ENCODE data around the gene YIF1A. TPM values are rescaled to one million over a fixed set of nuclear protein-coding genes. Genes with fewer than 3 reads are reported as not detected.

The YIF1A gene
- total RNA-seq, 6 donors from 2014 or later, result 25.1 to 107 (median 68.2) TPM

DNA sequence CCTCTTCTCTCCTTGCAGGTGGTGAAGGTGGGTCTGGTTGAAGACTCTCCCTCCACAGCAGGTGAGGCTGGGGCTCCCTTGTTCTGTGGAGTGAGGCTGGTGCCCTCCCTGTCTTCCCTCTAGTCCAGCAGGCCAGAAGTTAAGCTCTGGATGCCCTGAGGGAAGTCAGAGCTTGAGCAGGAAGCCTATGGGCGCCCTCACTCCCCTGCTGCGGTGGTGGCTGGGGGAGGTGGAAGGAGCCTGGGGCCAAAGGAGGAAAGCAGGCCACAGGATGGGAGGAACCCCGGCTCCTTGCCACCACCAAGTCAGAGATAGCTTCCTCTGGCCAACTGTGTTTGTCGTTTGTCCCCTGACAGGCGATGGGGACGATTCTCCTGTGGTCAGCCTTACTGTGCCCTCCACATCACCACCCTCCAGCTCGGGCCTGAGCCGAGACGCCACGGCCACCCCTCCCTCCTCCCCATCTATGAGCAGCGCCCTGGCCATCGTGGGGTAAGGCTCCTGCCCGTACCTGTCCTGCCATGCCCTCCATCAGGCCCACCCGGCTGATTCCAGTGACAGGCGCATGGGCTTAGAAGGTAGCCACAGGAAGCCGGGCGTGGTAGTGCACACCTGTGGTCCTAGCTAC, 50.0 kb downstream of the YIF1A start:
- ATAC-seq (ENCODE audit: low FRiP score in 2 of 2) (no peak), DNase-seq (no peak)
- Histone ChIP-seq H3K9me3 (no peaks in the 10 kb centered on the region), H3K36me3 (peaks cover 16 to 96% (median 78%) of the 10 kb centered on the region in 4 donors), H3K27me3 (no peaks in the 10 kb centered on the region), H3K27ac (no peak overlapping the region), H3K4me1 (no peaks in the 10 kb centered on the region), H3K4me3 (no peak overlapping the region)
- TF ChIP-seq EP300 (IDR thresholded peaks at IDR 0.05) (no peak), POLR2A (IDR thresholded peaks at IDR 0.05) (no peak), POLR2AphosphoS5 (IDR thresholded peaks at IDR 0.05) (no peak)
- TF ChIP-seq, protein P1, sequence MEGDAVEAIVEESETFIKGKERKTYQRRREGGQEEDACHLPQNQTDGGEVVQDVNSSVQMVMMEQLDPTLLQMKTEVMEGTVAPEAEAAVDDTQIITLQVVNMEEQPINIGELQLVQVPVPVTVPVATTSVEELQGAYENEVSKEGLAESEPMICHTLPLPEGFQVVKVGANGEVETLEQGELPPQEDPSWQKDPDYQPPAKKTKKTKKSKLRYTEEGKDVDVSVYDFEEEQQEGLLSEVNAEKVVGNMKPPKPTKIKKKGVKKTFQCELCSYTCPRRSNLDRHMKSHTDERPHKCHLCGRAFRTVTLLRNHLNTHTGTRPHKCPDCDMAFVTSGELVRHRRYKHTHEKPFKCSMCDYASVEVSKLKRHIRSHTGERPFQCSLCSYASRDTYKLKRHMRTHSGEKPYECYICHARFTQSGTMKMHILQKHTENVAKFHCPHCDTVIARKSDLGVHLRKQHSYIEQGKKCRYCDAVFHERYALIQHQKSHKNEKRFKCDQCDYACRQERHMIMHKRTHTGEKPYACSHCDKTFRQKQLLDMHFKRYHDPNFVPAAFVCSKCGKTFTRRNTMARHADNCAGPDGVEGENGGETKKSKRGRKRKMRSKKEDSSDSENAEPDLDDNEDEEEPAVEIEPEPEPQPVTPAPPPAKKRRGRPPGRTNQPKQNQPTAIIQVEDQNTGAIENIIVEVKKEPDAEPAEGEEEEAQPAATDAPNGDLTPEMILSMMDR (IDR thresholded peaks at IDR 0.05), result no peak
- 88 to 94% methylated on average over 11 to 17 of the region's 17 CpGs for WGBS, 2 donors

- no peak for ATAC-seq (ENCODE audit: low FRiP score in 2 of 2)
- no peak overlapping the region for H3K4me3 ChIP-seq
- peaks cover 25 to 96% (median 80%) of the 10 kb centered on the region in 4 donors for H3K36me3 ChIP-seq
- 87 to 90% methylated on average over 6 of the region's 6 CpGs for WGBS, 2 donors
- H3K9me3 ChIP-seq, result no peaks in the 10 kb centered on the region
- DNase-seq, result no peak
- H3K4me1 ChIP-seq, result no peaks in the 10 kb centered on the region
- no peaks in the 10 kb centered on the region for H3K27me3 ChIP-seq
- H3K27ac ChIP-seq, result no peak overlapping the region
- TF ChIP-seq POLR2AphosphoS5 (IDR thresholded peaks at IDR 0.05), result no peak
- TF ChIP-seq EP300 (IDR thresholded peaks at IDR 0.05), result no peak
Observed at GRCh38 chr11:66237867-66238266, 51.1 kb downstream of the YIF1A start.

GRCh38 chr11:66235141-66235540, 53.8 kb downstream of the YIF1A start:
- 87 to 93% methylated on average over 11 of the region's 11 CpGs for WGBS, 2 donors
- no peaks in the 10 kb centered on the region for H3K27me3 ChIP-seq
- no peaks in the 10 kb centered on the region for H3K4me1 ChIP-seq
- no peak for DNase-seq
- H3K4me3 ChIP-seq, result no peak overlapping the region
- ATAC-seq (ENCODE audit: low FRiP score in 2 of 2), result no peak
- no peak overlapping the region for H3K27ac ChIP-seq
- H3K36me3 ChIP-seq, result peaks cover 27 to 96% (median 87%) of the 10 kb centered on the region in 4 donors
- no peak for TF ChIP-seq POLR2A (IDR thresholded peaks at IDR 0.05)
- TF ChIP-seq, protein P1 (IDR thresholded peaks at IDR 0.05), result no peak
- TF ChIP-seq EP300 (IDR thresholded peaks at IDR 0.05), result no peak
- TF ChIP-seq POLR2AphosphoS5 (IDR thresholded peaks at IDR 0.05), result no peak
- H3K9me3 ChIP-seq, result no peaks in the 10 kb centered on the region

Other genes with a start within 250 kb of the YIF1A start
- gene GAL3ST3, start 240.0 kb downstream of the YIF1A start, total RNA-seq, result 1 to 10 TPM in 1 of 6 donors, not detected in 5; 2.4 TPM
- gene SF3B2, start 236.8 kb downstream of the YIF1A start, total RNA-seq, result 100 to 1,000 TPM; 142 to 193 (median 173) TPM
- gene PACS1, start 218.9 kb downstream of the YIF1A start, total RNA-seq, result 100 to 1,000 TPM in 1 of 6 donors, 10 to 100 TPM in 5; 39.8 to 123 (median 51.1) TPM
- gene KLC2, start 31.4 kb downstream of the YIF1A start, total RNA-seq, result 10 to 100 TPM; 24.1 to 41.0 (median 34.4) TPM
- 100 to 1,000 TPM in 5 of 6 donors, 10 to 100 TPM in 1; 34.6 to 173 (median 122) TPM for gene RAB1B, start 20.5 kb downstream of the YIF1A start, total RNA-seq
- gene CNIH2, start 11.0 kb downstream of the YIF1A start, total RNA-seq, result 1 to 10 TPM in 4 of 6 donors, not detected in 2; 1.4 to 2.0 (median 1.6) TPM
- 1 to 10 TPM in 1 of 6 donors, under 1 TPM in 1, not detected in 4; 0.29 to 1.9 TPM for gene TMEM151A, start 2.8 kb upstream of the YIF1A start, total RNA-seq
- gene CD248, start 27.9 kb upstream of the YIF1A start, total RNA-seq, result 10 to 100 TPM in 2 of 6 donors, 1 to 10 TPM in 3, under 1 TPM in 1; 0.59 to 85.6 (median 6.5) TPM
- 10 to 100 TPM in 1 of 6 donors, 1 to 10 TPM in 5; 5.2 to 19.0 (median 8.9) TPM for gene RIN1, start 47.3 kb upstream of the YIF1A start, total RNA-seq
- gene BRMS1, start 56.0 kb upstream of the YIF1A start, total RNA-seq, result 10 to 100 TPM; 34.8 to 63.8 (median 37.1) TPM
- gene B4GAT1, start 58.5 kb upstream of the YIF1A start, total RNA-seq, result 10 to 100 TPM; 15.7 to 48.9 (median 27.4) TPM
- gene SLC29A2, start 82.6 kb upstream of the YIF1A start, total RNA-seq, result 10 to 100 TPM in 5 of 6 donors, 1 to 10 TPM in 1; 8.3 to 20.5 (median 13.1) TPM
- not detected for gene NPAS4, start 131.9 kb upstream of the YIF1A start, total RNA-seq
- 10 to 100 TPM; 25.3 to 44.8 (median 33.0) TPM for gene MRPL11, start 149.7 kb upstream of the YIF1A start, total RNA-seq
- 10 to 100 TPM; 14.9 to 19.6 (median 16.9) TPM for gene PELI3, start 177.8 kb upstream of the YIF1A start, total RNA-seq
- gene DPP3, start 191.3 kb upstream of the YIF1A start, total RNA-seq, result 10 to 100 TPM; 19.3 to 79.6 (median 44.9) TPM
- 100 to 1,000 TPM in 1 of 6 donors, 10 to 100 TPM in 5; 26.0 to 145 (median 44.8) TPM for gene BBS1, start 221.5 kb upstream of the YIF1A start, total RNA-seq